HepG2 (cell line): Measurements from ENCODE around the gene ITPR1. TPM values are rescaled to one million over a fixed set of nuclear protein-coding genes. Genes with fewer than 3 reads are reported as not detected.

Experiments
- ATAC-seq: fragments of 200-7000 bp; cut with Tn5 transposase; 3 replicates; pipeline ENCODE4 v1.9.1; 2020; ENCODE audit warnings: mild to moderate bottlenecking, moderate library complexity
- BruUV-seq: library from RNA; stranded (reverse); fragments of 400-500 nt; replicated peaks from 2 replicates; lab custom pipeline; 2021; lab: Mats Ljungman, UMichigan
- CTCF ChIA-PET: fragments of 300-600 bp; formaldehyde crosslinking; extraction: SDS; loops from one replicate; lab custom pipeline; 2021; ENCODE audit warnings: low total read pairs, inconsistent platforms, low intra/inter-chr PET ratio; lab: Yijun Ruan, JAX
- POLR2A ChIA-PET: fragments of 350-600 bp; sonication (Branson Sonifier 250); formaldehyde crosslinking; loops from one replicate; lab custom pipeline; 2020; ENCODE audit warnings: antibody characterized with exemption, inconsistent platforms; lab: Yijun Ruan, JAX
- DNase-seq: peaks from one replicate; pipeline ENCODE4 v3.0.0-alpha.2; 2015; ENCODE audit warnings: low spot score
- FAIRE-seq: peaks from 3 replicates; lab custom pipeline; 2011; peaks lifted over from hg19 to GRCh38; lab: Jason Lieb, UNC
- H2AFZ ChIP-seq: one replicate; pipeline ENCODE4 v1.6.1; 2011; ENCODE audit warnings: low read length, inconsistent platforms
- H3K27ac ChIP-seq: fragments of 300-600 bp; 3 replicates; pipeline ENCODE4 v1.8.0; 2011; ENCODE audit warnings: mixed run types, mild to moderate bottlenecking, mixed read lengths, low read length, inconsistent platforms; ENCODE audit not compliant: insufficient read depth; ENCODE audit errors: extremely low read length
- H3K27me3 ChIP-seq, 2 experiments: fragments of 200-600 bp in 1 of 2; 2 replicates in 1 of 2; 3 replicates in 1 of 2; pipeline versions ENCODE4 v1.6.0 to v1.8.0; 2011; ENCODE audit warnings: low read length in 2 of 2, mild to moderate bottlenecking in 2 of 2, moderate library complexity in 2 of 2, inconsistent platforms in 1 of 2; ENCODE audit not compliant: insufficient read depth in 2 of 2, control insufficient read depth in 1 of 2
- H3K36me3 ChIP-seq, 2 experiments: fragments of 200-600 bp in 1 of 2; replicated peaks in 1 of 2; 2 replicates in 1 of 2; 3 replicates in 1 of 2; pipeline versions ENCODE4 v1.5.1 to v1.8.0; 2011; ENCODE audit warnings: low read length in 2 of 2, inconsistent platforms in 1 of 2; ENCODE audit not compliant: insufficient read depth in 2 of 2, control insufficient read depth in 1 of 2
- H3K4me1 ChIP-seq: 2 replicates; pipeline ENCODE4 v1.5.1; 2012; ENCODE audit warnings: low read length, inconsistent platforms; ENCODE audit not compliant: insufficient read depth
- H3K4me2 ChIP-seq: 2 replicates; pipeline ENCODE4 v1.6.0; 2011; ENCODE audit warnings: low read depth, low read length, inconsistent platforms
- H3K4me3 ChIP-seq, 3 experiments: fragments of 200-600 bp in 1 of 3; sonication (generic), shearing (Covaris generic) in 1 of 3; replicated peaks in 1 of 3; 2 replicates each; pipeline ENCODE4 v1.5.1; 2011 to 2016; ENCODE audit warnings: low read length in 3 of 3, inconsistent platforms in 2 of 3, low read depth in 2 of 3, mild to moderate bottlenecking in 2 of 3, control low read depth in 1 of 3, mixed read lengths in 1 of 3; ENCODE audit not compliant: insufficient read depth in 1 of 3
- H3K79me2 ChIP-seq: one replicate; pipeline ENCODE4 v1.6.1; 2011; ENCODE audit warnings: low read length, inconsistent platforms; ENCODE audit not compliant: insufficient read depth
- H3K9ac ChIP-seq: 2 replicates; pipeline ENCODE4 v1.6.0; 2011; ENCODE audit warnings: mild to moderate bottlenecking, low read depth, low read length, inconsistent platforms; ENCODE audit not compliant: insufficient read depth
- H3K9me3 ChIP-seq: 2 replicates; pipeline ENCODE4 v1.5.1; 2012; ENCODE audit warnings: mild to moderate bottlenecking, low read length
- H4K20me1 ChIP-seq: 2 replicates; pipeline ENCODE4 v1.6.0; 2011; ENCODE audit warnings: inconsistent platforms, mild to moderate bottlenecking, low read length, moderate library complexity; ENCODE audit not compliant: insufficient read depth
- ELK4 ChIP-seq: sonication (generic); formaldehyde crosslinking; IDR thresholded peaks from 2 replicates; pipeline ENCODE4 v1.9.0; 2021; ENCODE audit warnings: missing genetic modification reagents, borderline replicate concordance
- FOXO4 ChIP-seq: sonication (generic); formaldehyde crosslinking; conservative IDR thresholded peaks from 2 replicates; pipeline ENCODE4 v1.8.1; 2023; ENCODE audit warnings: missing genetic modification reagents
- PRDM10 ChIP-seq: sonication (generic); formaldehyde crosslinking; IDR thresholded peaks from 2 replicates; pipeline ENCODE4 v1.4.0; 2020; ENCODE audit warnings: low read depth, missing genetic modification reagents
- RBM22 ChIP-seq: fragments of 200-400 bp; formaldehyde crosslinking; optimal IDR thresholded peaks from 2 replicates; pipeline ENCODE3; 2017; ENCODE audit warnings: mild to moderate bottlenecking, low read length, moderate library complexity
- SIN3A ChIP-seq: IDR thresholded peaks from 2 replicates; pipeline ENCODE4 v1.6.1; 2011; ENCODE audit warnings: low read depth, mild to moderate bottlenecking, control low read depth, low read length, borderline replicate concordance
- ZBTB44 ChIP-seq: sonication (generic); formaldehyde crosslinking; IDR thresholded peaks from 2 replicates; pipeline ENCODE4 v1.4.0; 2020; ENCODE audit warnings: missing genetic modification reagents
- ZNF589 ChIP-seq: sonication (generic); formaldehyde crosslinking; conservative IDR thresholded peaks from 2 replicates; pipeline ENCODE4 v1.8.0; 2022; ENCODE audit warnings: mild to moderate bottlenecking, moderate library complexity, missing genetic modification reagents
- ZNF672 ChIP-seq: sonication (generic); formaldehyde crosslinking; IDR thresholded peaks from 2 replicates; pipeline ENCODE4 v1.8.1; 2022; ENCODE audit warnings: missing genetic modification reagents
- ZNF883 ChIP-seq: sonication (generic); formaldehyde crosslinking; IDR thresholded peaks from 2 replicates; pipeline ENCODE4 v1.5.1; 2020; ENCODE audit warnings: mild to moderate bottlenecking, missing genetic modification reagents; ENCODE audit errors: not compliant biosample characterization
- WGBS: methylation state at CpG from one replicate; pipeline ENCODE4 v1.1.6; 2017; ENCODE audit warnings: low lambda C conversion rate; 5-methylcytosine and 5-hydroxymethylcytosine counted together
- in situ Hi-C: cut with HindIII; loops from 2 replicates; pipeline ENCODE4 v1.10.0; 2017; ENCODE audit warnings: low pct_unique_long_range_greater_than_20kb; ENCODE audit not compliant: extremely low pct_ligation_motif_present
- intact Hi-C: fragments of 100-400 bp; cut with micrococcal nuclease; formaldehyde crosslinking; loops from one replicate; pipeline ENCODE4 v1.10.0; 2022; ENCODE audit not compliant: unreplicated experiment
- polyA plus RNA-seq, 8 experiments: library from polyadenylated mRNA; depleted of rRNA in 3 of 8; stranded (reverse) in 7 of 8; unstranded in 1 of 8; fragments of >200 nt; fragmentation: Illumina TruSeq in 4 of 8; extraction: Trizol in 4 of 8; gene quantifications; 2 replicates each; pipeline versions ENCODE4 v1.2.1 to v1.2.3, GENCODE V29; 2011 to 2016; ENCODE audit warnings: low read depth in 4 of 8, missing spikeins in 1 of 8, mixed read lengths in 1 of 8; ENCODE audit not compliant: insufficient read depth in 1 of 8
- total RNA-seq, 5 experiments: library from RNA; depleted of rRNA; stranded (reverse); fragments of >200 nt; fragmentation: Illumina TruSeq; extraction: Trizol; gene quantifications; 2 replicates each; pipeline ENCODE4 v1.2.3, GENCODE V29; 2016; ENCODE audit warnings: low read depth in 1 of 5

The ITPR1 gene
- total and polyA plus RNA-seq, 2 of the 13 experiments (the other 11 are each of a cell fraction or from before 2014, with no cell fraction given): 10.0 to 11.4 TPM

DNA sequence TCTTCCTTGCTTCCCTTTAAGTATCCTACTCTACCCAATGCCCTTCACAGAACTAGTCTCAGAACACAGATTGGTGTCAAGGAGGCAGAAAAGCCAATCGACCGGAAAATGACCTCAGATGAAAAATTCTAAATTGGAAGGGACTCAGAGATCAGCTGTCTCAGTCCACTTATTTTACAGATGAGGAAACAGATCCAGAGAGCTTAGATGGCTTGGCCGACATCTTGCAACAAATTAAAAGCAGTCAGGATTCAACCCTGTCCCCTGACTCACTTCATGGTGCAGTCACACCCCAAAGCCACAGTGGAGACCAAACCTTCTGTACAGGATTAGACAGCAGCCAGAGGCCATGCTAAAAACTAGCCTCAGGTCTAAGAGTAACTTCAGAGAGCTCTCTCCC, 316.8 kb downstream of the ITPR1 start (continued):
- TF ChIP-seq ELK4 (no peak), FOXO4 (CRISPR knock-in tag) (no peak)

- CTCF ChIA-PET: no interaction called here
- FAIRE-seq: no peak
- TF ChIP-seq ZNF589 (CRISPR knock-in tag) (no peak), ZBTB44 (CRISPR knock-in tag) (no peak), SIN3A (no peak), PRDM10 (no peak), RBM22 (no peak), ZNF672 (no peak), ZNF883 (CRISPR knock-in tag) (no peak)
Measured at GRCh38 chr3:4812591-4812990, 319.4 kb downstream of the ITPR1 start.

More at GRCh38 chr3:4812591-4812990, 319.4 kb downstream of the ITPR1 start:
- no peak overlapping the region for H3K9ac ChIP-seq
- no peaks in the 10 kb centered on the region for H4K20me1 ChIP-seq
- no peak overlapping the region for H3K27ac ChIP-seq
- H3K4me1 ChIP-seq: peaks cover 14% of the 10 kb centered on the region
- POLR2A ChIA-PET: no interaction called here
- no peak overlapping the region for H3K4me2 ChIP-seq
- DNase-seq (no peak), ATAC-seq (no peak)
- no peak overlapping the region for H2AFZ ChIP-seq
- no peaks in the 10 kb centered on the region for H3K9me3 ChIP-seq
- peaks cover 1 to 9% of the 10 kb centered on the region in 2 experiments; a peak in 2 of 5 replicates for H3K36me3 ChIP-seq
- 97% methylated on average over 5 of the region's 5 CpGs for WGBS
- H3K27me3 ChIP-seq: no peaks in the 10 kb centered on the region
- in situ Hi-C loops: no loop called here
- H3K4me3 ChIP-seq: no peak overlapping the region
- no peaks in the 10 kb centered on the region for H3K79me2 ChIP-seq
- intact Hi-C loops: no loop called here
- no TSS peak for BruUV-seq
